Activated T-helper 9 cell treated with anti-CD3 and anti-CD28 coated beads, Interleukin-2, amount 50 U/mL, for 16 hours (primary cell): ENCODE measurements around the gene ZPLD1.

Source experiments
- DNase-seq: peaks from one replicate; pipeline ENCODE4 v3.0.0-alpha.2; 2020; ENCODE audit warnings: low read depth

ZPLD1 gene

GRCh38 chr3:102434715-102435114 is at the start of gene ZPLD1:
Gene ZPLD1 (plus strand): TSS chr3:102435015. CDS start chr3:102438488, 3,473 bp downstream.
- DNase-seq: no peak

GRCh38 chr3:102390171-102390864 is 44.5 kb upstream of the ZPLD1 start:
- no peak for DNase-seq

- DNase-seq: no peak
Measured at GRCh38 chr3:102390916-102391315, 43.9 kb upstream of the ZPLD1 start.

- DNase-seq: no peak
Measured at GRCh38 chr3:102391491-102391890, 43.3 kb upstream of the ZPLD1 start.

GRCh38 chr3:102394517-102394916 is 40.3 kb upstream of the ZPLD1 start:
- DNase-seq: no peak

GRCh38 chr3:102398176-102398575 is 36.6 kb upstream of the ZPLD1 start:
- no peak for DNase-seq

- no peak for DNase-seq
Measured at GRCh38 chr3:102398666-102399065, 36.1 kb upstream of the ZPLD1 start.

GRCh38 chr3:102400142-102400541 is 34.7 kb upstream of the ZPLD1 start:
- no peak for DNase-seq

GRCh38 chr3:102400766-102401165 is 34.0 kb upstream of the ZPLD1 start:
- DNase-seq: no peak

GRCh38 chr3:102410616-102411015 is 24.2 kb upstream of the ZPLD1 start:
- DNase-seq: no peak

- DNase-seq: no peak
Measured at GRCh38 chr3:102415553-102415952, 19.3 kb upstream of the ZPLD1 start.

GRCh38 chr3:102419786-102420185 is 15.0 kb upstream of the ZPLD1 start:
- no peak for DNase-seq

- DNase-seq: no peak
Measured at GRCh38 chr3:102441832-102442231, 7.0 kb downstream of the ZPLD1 start.

GRCh38 chr3:102443021-102443420 is 8.2 kb downstream of the ZPLD1 start:
- DNase-seq: no peak

GRCh38 chr3:102444101-102444500 is 9.3 kb downstream of the ZPLD1 start:
- no peak for DNase-seq

GRCh38 chr3:102447272-102447671 is 12.5 kb downstream of the ZPLD1 start:
- DNase-seq: no peak

GRCh38 chr3:102449341-102449740 is 14.5 kb downstream of the ZPLD1 start:
- DNase-seq: no peak

- DNase-seq: no peak
Measured at GRCh38 chr3:102449930-102450329, 15.1 kb downstream of the ZPLD1 start.

GRCh38 chr3:102450976-102451375 is 16.2 kb downstream of the ZPLD1 start:
- DNase-seq: no peak

GRCh38 chr3:102451543-102451942 is 16.7 kb downstream of the ZPLD1 start:
- DNase-seq: no peak

GRCh38 chr3:102454181-102454580 is 19.4 kb downstream of the ZPLD1 start:
- no peak for DNase-seq

- no peak for DNase-seq
Measured at GRCh38 chr3:102457644-102458043, 22.8 kb downstream of the ZPLD1 start.

- no peak for DNase-seq
Measured at GRCh38 chr3:102460579-102460978, 25.8 kb downstream of the ZPLD1 start.

- DNase-seq: no peak
Measured at GRCh38 chr3:102464261-102464660, 29.4 kb downstream of the ZPLD1 start.
